Stimulated activated CD8-positive, alpha-beta memory T cell treated with anti-CD3 and anti-CD28 coated beads, Interleukin-15, amount 100 ng/mL, for 24 hours (primary cell): Measurements from ENCODE around the gene STAT5A.

ENCODE experiments used
- DNase-seq: peaks from one replicate; pipeline ENCODE4 v3.0.0-alpha.2; 2020; ENCODE audit warnings: low read depth

STAT5A gene

DNA sequence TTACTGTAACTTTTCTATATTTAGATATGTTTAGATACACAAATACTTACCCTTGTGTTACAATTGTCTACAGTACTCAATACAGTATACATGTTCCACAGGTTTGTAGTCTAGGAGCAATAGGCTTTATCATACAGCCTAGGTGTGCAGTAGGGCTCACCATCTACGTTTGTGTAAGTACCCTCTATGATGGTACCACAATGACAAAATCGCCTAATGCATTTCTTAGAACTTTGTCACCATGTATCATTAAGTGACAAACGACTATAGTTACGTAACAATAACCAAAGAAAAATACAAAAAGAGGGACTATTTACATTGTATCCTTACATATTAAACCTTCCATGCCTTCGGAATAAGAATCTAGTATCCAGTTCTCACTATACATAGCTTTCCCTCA lies 20.1 kb upstream of the STAT5A start:
- no peak for DNase-seq

DNA sequence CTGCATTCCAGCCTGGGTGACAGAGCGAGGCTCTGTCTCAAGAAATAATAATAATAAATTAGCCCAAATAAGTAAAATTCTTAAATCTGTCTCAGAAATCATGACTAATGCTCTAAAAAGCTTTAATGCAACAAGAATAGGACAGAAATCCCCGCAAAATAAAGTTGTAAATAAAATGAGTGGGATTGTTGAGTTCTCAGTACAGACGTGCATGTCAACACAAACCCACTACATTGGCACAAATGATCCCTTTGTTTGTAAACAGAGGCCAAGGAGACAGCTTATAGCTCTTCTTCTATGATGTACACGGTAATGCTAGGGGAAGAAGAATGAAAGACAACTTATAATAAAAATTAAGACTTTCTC lies 18.1 kb upstream of the STAT5A start:
- no peak for DNase-seq

DNA sequence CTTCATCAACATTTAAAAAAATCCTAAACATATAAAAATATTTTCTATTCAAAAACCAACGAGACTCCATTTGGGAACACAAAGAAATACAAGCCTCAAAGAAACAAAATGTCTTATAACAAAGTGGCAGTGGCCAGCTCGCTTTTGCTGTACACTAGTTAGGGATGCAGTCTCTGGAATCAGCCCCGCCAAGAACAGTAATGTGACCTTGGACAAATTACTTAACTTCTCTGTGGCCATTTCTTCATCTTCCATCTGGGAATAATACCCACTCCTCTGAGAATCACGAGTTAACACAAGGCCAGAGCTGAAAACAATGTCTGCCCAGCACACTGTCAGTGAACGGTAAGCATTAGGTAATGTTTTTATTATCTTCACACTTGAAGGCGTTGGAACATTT lies 17.7 kb upstream of the STAT5A start:
- no peak for DNase-seq

DNA sequence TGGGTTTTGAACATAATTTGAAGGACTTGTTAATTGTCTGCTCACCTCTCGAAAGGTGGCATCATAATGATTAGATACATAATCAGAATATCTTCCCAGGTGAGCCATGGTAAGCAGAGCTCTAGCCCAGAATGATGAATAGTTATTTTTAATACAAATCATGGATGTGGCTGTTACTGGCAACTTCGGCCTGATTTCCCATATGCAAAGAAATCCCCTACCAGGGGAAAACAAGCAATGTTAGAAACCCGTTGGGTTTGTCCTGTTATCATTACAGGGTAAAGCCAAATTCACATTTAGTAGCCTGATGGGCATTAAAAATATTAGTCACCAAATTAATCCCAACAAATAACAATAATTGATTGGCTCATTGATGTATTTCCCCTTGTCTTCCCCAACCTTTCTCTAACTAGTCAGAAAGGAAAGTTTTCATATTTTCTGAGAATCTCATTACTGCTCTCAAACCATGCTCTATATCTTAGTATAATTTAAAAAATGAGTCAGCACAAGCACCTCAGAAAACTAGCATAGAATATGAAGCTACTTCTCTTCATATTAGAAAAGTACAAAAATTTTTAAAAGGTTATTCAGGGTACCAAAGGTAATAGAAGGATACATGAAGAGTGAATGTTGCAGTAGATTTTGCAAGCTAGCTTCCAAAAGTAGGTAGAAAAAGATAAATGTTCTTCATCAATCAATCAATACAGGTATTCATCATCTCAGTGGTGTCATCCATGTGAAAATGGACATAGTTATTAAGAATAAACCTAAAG lies 17.1 kb upstream of the STAT5A start:
- no peak for DNase-seq

DNA sequence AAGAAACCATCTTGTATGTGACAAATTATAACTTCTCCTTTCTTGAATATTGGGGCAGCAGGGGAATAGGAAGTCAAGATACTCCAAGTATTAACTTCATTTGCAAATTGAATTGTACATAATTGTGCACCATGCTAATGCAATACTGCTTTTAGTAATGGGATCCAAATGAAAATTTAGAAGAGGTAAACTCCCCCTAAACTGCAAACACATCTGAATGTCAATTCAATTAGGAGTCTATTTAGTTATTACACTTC lies 16.6 kb upstream of the STAT5A start:
- DNase-seq, result no peak

DNA sequence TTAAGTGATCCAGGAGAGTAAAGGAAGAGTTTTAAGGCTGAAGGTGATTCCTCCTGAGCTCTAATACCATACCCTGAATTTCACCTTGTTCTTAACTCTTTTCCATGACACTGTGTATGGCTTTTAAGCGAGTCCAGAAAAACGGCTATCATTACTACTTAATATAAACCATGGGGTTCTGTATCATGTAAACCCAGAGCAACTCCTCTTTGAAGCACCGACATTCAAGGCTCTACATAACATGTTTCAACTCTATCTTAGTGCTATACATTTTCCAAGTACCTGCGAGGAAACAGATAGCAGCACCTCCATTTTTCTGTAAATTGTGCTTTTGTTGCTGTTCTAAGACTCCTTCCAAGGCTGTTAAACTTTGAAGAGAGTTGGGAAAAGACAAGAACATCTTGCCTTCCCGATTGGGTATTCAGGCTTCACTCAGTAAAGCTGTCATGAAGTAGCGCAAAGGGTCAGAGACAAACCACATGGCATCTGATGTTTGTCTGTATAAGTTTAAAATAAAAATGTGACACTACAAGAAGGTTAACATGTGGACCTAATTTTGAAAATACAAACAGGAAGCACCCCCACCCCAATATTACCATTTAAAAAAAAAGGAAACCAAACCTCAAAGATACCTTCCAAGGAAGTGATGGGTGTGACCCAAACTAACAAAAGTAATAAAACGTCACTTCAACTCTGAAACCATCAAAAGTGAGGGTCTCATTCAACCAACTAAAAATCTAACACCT lies 16.0 kb upstream of the STAT5A start:
- no peak for DNase-seq

DNA sequence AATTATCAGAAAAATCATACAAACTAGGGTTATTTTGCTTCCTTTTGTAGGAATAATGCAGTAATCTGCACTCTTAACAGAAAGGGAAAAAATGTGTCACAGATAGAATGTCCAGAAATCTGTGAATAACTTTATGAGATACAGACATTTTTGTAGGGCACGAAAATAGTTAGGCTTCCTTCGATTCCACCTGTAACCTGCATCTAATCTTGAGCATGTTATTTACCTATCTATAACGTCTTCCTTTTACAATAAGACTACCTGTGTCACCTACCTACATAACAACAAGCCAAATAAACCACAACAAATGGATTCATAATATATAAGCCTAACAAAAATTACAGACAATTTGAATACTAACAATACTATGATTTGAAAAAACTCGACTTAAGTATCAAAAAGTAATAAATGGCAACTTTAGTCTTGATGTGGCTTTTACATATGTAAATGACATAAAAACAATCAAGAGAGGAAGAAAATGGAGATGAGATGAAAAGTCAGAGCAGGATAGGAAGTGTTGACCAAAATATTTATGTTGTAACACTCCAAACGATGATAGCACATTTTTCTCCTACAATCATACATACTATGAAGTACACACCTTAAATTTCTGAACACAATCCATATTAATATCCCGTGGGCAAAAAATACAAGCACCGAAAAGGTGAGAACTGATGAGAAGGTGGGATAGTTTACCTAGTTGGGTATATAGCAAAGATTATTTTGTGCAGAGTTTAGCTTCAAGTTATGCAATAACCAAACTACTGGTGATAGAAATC lies 14.6 kb upstream of the STAT5A start:
- no peak for DNase-seq

DNA sequence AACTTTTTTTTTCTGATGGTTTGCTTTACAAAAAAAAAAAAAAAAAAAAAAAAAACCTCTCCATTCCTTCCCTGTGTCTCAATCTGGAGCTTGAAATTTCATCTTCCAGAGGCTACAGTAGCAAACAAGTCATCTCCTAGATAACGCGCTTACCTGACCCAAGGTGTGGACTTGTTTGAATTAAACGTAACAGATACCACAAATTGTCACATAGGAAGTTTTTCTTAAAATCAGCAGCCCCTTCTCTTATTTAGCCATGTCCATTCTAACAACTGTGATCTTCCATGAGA lies 14.1 kb upstream of the STAT5A start:
- DNase-seq, result no peak

DNA sequence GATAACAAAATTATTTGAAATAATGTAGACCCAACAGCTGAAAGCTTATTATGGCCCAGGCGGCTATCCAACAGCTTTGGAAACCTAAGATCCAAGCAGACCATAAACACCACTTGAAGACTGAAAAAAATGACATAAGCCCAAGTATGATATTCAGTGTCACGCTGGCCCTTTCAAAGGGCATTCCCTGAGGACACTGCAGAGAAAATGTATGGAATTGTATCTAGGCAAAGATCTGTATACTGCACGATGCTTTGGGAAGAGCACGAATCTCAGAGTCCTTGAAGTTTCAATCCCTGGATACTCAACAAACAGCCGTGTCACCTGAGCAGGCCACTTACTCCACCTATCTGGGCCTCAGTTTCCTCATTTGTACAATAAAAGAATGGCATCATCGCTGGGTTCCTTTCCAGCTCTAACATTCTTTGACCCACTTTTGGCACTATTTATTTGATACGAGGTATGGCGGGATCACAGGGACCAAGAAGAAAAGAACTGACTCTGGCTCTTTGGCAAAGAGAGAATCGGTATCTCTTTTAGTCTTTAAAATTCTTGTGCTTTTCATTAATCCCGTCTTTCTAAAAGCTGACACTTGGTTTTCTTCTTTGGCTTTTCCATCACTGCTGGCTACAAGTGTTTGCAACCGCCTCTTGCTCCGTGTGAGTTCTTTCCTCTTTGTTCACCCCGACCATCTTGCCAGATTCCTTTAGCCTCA lies 13.3 kb upstream of the STAT5A start:
- DNase-seq, result no peak

DNA sequence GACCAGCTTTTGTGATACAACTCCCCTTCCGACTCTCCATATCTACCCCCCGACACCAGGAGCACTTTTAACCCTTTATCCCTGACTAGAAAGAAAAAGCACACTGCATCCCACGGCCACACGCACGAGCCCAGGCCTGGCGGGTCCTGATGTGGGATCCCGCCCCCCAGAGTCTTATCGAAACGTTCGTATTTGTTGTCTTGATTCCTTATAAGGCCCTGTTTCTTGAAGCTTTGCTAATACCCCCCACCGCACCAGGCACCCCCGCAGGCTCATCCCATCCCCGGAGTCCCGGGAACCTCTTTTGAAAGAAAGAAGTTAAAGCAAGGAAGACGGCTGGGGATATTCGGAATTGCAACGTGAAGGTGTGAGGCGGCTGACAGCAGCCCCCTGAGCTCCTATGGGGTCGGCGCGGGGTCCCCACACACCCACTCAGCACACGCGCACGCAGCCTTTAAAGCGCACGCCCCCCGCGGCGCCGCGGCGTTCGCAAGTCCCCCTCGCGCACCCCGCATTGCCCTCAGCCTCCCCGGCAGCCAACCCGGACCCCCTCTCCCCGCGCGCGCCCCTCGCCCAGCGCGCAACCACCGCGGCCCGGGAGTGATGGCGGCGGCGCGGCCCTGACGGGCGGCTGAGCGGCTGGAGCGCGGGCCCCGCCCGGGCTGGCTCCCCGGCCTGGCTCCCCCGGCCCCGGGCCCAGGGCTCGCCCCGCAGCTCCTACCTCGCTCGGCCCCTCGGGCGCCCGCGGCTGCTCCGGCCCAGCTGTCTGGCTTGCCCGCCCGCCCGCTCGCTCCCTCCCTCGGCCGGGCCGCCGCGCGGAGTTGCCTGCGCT lies 12.6 kb upstream of the STAT5A start:
- no peak for DNase-seq

DNA sequence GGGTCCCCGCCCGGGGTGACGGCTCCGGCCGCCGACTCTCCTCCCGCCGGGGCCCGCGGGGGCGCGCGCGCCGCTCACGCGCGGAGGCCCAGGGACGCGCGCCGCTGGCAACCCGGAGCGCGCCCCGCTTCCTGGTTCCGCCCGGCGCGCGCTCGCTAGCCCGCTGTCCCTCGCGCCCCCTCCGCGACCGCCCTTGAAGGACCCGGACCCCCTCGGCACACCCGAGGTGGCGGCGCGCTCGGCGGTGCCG lies 12.0 kb upstream of the STAT5A start, which contains the start of gene STAT5B:
TSS of gene STAT5B (minus strand) at position 33 of the 250 bp plus-strand sequence. CDS start 44,264 bp downstream, outside the sequence.
- DNase-seq, result peak; percentile 46

DNA sequence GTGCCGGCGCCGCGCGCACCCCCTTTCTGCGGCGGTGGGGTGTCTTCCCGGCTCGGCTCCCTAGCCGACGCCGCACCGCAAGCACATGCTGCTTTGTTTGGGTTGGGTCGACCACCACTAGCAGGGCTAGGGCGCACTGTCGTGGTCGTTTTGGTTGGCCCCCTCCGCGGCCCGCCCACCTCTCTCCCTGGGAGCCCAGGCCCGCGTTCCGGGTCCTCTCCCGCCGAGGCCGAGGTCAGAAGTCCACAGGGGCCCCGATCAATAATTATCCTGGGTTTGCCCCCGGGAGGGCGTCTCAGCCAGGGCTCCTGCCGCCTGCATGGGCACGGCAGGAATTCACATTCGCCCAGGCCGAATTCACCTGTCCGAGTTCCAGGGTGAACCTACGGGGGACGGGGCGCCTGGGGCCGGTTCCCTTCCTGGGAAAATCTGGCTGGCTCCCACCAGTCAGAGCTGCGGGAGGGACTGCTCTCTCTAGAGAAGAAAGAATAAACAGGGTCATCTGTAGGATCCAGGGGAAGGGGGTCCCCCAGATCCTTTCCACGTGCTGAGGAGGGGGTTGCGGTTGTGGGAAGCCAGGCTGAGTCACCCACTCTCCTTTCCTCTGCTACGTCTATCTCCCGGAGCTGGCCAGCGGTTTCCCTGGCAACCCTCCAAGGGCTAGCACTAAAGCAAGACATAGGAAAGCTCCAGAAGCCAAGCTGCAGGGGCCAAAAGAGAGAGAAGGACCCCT lies 11.5 kb upstream of the STAT5A start:
- no peak for DNase-seq

DNA sequence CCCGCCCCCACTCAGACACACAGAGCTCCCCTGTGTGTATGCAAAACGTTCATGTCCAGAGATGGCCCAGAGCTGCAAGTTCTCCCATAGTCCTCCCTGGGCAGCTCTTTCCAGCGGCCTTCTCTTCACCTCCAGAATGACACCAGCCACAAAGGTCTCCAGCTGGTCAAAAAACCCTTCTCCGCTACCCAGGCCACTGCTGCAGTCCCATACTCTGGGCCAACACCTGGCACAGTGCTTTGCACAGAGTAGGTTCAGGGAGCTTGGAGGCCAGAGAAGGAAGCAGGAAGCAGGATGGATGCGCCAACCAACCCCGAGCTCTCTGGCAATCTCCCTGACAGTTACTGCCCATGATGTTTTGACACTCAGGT lies 11.0 kb upstream of the STAT5A start:
- no peak for DNase-seq

DNA sequence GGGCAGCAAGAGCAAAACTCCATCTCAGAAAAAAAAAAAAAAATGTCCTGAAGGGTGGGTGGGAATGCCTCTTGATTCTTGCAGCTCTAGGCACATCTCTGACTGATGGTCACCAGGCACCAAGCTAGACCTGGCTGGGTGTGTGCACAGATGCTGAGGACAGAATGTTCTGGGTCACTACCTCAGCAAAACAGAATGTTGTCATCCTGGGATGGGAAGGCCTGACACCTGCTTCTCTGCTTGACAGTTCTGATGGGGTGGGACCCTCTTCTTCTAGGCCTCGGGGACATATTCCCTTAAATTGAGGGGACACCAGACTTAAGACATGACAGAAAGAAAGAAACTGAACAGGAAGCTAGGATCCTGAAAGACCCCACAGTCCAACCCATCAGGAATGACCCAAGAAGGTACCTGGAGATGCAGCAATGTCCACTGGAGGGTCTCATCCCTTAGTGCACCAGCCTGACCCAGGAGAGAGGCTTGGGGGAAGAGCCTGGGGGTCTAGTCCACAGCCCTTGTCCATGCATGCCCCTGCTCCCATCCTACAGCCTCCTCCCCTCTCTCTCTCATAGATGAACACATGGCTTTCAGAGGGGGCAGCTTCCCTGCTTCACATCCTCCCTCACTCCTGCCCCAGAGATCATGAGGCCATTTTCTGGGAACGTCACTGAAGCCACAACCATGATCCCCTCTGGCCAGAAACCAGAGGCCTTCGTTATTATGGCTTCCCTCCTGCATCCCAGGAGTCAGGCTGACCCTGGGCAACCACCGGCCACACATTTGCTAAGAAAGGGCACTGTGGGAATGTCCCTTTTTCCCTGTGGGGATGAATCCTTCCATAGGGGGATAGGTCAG lies 8.3 kb upstream of the STAT5A start:
- no peak for DNase-seq

DNA sequence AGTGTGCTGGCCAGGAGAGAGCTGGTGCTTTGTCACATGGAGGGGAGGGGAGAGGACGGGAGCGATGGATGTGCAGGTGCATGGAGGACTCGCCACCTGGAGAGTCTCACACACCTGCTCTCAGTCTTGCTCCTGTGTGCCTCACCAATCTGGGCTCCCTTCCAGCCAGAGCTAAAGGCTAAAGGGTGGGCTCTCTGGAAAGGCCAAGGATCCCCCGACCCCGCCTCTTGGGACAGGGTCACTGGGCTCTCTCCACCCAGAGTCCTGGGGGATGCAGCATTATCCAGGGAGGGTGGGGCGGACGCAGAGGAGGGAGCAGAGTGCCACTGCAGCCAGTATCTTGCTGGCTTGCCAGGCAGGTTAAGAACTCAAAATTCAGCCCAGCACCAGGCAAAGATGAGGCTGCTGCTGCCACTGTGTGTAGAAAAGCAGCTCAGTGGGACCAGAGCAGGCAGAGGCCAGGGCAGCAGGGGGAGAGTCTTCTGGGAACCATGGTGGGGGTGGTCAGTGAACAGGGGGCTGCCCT lies 6.7 kb upstream of the STAT5A start:
- no peak for DNase-seq

DNA sequence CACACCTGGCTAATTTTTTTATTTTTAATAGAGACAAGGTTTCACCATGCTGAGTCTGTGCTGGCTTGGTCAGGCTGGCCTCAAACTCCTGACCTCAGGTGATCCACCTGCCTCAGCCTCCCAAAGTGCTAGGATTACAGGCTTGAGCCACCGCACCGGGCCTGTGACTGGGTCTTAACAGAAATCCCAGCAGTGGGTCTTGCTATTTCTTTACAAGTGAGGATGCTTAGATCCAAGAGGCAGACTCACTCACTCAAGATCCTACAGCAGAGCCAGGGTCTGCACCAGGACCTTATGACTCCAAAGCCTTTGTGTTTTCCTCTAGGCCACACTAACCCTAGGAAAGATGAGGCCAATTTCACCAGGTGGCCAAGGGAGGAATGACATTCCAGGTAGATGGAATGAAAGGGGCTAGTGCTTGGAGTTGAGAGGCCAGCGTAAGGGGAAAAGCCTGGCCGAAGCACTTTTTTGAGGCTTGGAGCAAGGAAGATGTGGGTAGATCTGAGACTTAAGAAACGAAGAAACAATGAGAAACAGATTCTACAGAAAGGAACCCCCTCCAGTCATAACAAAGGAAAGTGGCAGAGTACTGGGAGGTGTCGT lies 5.7 kb upstream of the STAT5A start:
- no peak for DNase-seq

DNA sequence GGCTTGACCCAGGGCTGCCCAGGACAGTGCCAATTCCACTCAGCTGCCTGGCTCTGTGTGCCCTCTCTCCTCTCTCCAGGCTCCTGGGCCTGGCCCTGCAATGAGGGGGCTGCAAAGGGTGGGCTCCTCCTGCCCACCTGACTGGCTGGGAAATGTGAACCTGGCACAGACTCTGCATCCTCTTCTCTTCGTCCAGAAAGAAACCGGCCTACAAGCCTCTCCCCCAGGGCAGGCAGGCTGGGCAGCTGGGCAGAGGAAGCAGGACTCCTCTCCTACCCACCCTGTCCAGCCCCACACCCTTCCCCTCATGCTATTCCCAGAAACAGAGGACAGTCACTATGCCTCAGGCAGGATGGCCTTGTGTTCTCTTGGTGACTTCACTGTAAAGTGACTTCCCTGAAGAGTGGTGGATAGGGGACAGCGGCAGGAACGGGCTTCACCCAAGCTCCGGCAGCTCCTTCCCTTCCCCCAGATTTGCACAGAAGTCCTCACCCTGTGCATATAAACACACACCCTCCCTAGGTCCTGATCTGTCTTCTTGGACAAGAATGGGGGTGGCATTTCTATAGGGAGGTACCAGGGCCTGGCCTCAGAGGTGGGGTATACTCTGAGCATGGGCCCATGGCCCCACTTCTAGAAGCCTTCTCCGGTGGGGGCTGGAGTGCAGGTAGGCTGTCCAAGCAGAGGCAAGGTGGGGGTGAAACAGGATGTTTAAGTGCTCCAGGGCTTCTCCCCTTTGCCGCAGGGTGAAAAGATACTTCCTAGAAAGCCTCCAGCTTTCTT lies 4.9 kb upstream of the STAT5A start:
- no peak for DNase-seq

DNA sequence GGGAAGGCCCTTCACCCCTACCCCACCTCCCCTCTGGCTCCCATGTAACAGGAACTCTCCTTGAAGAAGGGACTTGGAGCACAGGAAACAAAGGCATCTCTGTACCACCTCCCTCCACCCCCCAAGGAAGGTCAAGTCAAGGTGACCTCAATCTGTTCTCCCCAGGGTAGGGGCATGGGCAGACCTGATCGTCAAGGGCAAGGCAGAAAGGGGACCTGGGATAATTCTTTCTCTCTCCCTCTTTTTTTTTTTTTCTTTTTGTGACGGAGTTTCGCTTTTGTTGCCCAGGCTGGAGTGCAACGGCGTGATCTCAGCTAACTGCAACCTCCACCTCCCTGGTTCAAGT lies 4.3 kb upstream of the STAT5A start:
- DNase-seq, result no peak

DNA sequence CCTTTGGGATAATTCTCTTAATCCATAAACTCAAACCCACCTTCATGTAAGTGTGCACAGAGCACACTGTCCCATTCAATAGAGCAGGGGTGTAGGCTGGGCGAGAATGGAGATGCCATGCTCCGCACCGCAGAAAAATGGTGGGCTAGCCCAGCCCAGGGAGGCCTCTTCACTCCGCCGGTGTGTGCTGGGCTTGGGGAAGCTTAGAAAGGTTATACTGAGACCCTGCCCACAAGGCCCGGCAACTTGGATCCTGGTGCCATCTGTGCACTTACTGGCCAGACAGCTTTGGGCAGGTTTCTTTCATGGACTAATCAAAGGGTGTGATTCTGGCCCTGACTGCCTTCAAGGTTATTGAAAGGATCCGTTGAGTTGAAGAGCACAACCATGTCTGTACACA lies 3.7 kb upstream of the STAT5A start:
- no peak for DNase-seq
